Brain microvascular endothelial cell (primary cell): ENCODE measurements around the gene REEP1.
A peak's percentile ranks its signal among the peaks of the same experiment; 100 is the strongest.

Source experiments
- DNase-seq: peaks from one replicate; pipeline ENCODE4 v3.0.0-alpha.2; 2020
- H3K27ac ChIP-seq: fragments of 250-450 bp; sonication (Bioruptor Pico); 2 replicates; pipeline ENCODE4 v1.5.1; 2020; ENCODE audit warnings: mild to moderate bottlenecking, moderate library complexity
- H3K27me3 ChIP-seq: fragments of 250-450 bp; sonication (Bioruptor Pico); replicated peaks from 2 replicates; pipeline ENCODE4 v1.5.1; 2020; ENCODE audit warnings: mild to moderate bottlenecking
- H3K36me3 ChIP-seq: fragments of 250-450 bp; sonication (Bioruptor Pico); replicated peaks from 2 replicates; pipeline ENCODE4 v1.5.1; 2020; ENCODE audit warnings: mild to moderate bottlenecking
- H3K4me3 ChIP-seq: 2 replicates; pipeline ENCODE4 v1.5.1; 2011; ENCODE audit warnings: low read depth, mild to moderate bottlenecking, control low read depth, low read length, moderate library complexity
- in situ Hi-C: cut with HindIII; loops from 2 replicates; pipeline ENCODE4 v1.10.0; 2017; ENCODE audit warnings: low sequenced_read_pairs, low pct_ligation_motif_present
- TF ChIP-seq, protein P1 (sequence below): IDR thresholded peaks from 2 replicates; pipeline ENCODE4 v1.5.1; 2011; ENCODE audit warnings: low read depth, mild to moderate bottlenecking, moderate library complexity, low read length, control low read depth, inconsistent platforms; ENCODE audit errors: missing control alignments

Gene REEP1

DNA sequence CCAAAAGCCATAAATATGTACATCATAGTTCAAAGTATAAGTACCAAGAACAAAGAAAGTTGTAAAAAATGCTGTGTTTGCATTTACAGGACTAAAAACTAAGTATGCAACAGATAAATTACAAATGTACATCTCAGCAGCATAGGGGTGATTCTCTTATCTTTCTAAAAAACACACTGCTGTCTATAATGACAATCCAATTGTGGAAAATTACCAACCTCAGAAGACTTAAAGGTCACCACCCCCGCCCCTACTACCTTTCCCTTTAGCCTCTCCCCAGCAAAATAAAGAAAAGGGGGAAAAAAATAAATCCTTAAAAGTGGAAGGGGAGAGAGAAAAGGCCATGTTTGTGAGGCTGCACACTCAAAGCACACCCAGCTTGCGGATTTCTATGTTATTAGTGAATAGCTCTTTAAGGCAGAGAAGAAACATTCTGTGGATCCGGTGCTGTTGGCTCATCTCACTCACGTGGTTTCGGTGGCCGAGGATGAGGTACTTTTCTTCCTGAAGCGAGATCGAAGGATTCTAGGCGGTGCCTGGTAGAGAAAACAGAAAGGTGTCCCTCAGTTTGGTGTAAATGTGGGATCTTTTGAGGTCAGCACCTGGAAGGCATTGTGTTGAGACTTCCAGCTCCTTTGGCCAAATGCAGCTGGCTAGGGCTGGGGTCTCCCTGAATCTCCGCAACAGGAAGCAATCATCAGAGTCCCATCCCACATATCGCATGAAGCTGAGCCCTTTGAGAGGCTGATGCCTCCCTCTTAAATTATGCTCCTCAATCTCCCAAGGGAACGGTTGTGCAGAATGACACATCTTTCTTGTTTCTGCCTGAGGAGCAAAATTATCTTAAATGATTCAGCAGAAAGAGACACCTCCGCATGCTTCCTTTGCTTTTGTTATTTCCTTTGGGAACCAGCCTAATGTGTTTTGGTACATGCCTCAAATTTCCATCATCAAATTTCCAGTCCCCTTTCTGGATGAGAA, 120.6 kb downstream of the REEP1 start:
- TF ChIP-seq, protein P1, sequence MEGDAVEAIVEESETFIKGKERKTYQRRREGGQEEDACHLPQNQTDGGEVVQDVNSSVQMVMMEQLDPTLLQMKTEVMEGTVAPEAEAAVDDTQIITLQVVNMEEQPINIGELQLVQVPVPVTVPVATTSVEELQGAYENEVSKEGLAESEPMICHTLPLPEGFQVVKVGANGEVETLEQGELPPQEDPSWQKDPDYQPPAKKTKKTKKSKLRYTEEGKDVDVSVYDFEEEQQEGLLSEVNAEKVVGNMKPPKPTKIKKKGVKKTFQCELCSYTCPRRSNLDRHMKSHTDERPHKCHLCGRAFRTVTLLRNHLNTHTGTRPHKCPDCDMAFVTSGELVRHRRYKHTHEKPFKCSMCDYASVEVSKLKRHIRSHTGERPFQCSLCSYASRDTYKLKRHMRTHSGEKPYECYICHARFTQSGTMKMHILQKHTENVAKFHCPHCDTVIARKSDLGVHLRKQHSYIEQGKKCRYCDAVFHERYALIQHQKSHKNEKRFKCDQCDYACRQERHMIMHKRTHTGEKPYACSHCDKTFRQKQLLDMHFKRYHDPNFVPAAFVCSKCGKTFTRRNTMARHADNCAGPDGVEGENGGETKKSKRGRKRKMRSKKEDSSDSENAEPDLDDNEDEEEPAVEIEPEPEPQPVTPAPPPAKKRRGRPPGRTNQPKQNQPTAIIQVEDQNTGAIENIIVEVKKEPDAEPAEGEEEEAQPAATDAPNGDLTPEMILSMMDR: no peak
- H3K4me3 ChIP-seq: no peak overlapping the region
- no peak overlapping the region for H3K27ac ChIP-seq
- DNase-seq: peak; percentile 51
- peaks cover 4% of the 10 kb centered on the region for H3K36me3 ChIP-seq
- H3K27me3 ChIP-seq: no peaks in the 10 kb centered on the region
- in situ Hi-C loops: no loop called here

DNA sequence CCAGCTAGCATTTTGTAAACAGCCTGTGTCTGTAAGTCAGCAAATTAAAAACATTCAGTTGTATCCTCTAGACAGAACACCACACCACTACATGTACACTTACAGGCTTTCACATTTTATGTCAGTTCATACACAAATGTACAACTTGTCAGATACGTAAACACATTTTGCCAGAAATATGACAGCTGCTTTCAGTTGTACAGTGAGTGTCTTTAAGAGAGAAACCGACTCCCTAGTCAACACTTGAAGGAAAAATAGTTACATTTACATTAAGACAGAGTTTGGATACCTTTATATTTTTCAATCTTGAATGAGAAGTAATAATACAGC, 123.0 kb downstream of the REEP1 start:
- in situ Hi-C loops: no loop called here
- no peak for DNase-seq
- Histone ChIP-seq H3K36me3 (peaks cover 15% of the 10 kb centered on the region), H3K27ac (no peak overlapping the region), H3K4me3 (no peak overlapping the region), H3K27me3 (no peaks in the 10 kb centered on the region)
- TF ChIP-seq, protein P1: no peak

DNA sequence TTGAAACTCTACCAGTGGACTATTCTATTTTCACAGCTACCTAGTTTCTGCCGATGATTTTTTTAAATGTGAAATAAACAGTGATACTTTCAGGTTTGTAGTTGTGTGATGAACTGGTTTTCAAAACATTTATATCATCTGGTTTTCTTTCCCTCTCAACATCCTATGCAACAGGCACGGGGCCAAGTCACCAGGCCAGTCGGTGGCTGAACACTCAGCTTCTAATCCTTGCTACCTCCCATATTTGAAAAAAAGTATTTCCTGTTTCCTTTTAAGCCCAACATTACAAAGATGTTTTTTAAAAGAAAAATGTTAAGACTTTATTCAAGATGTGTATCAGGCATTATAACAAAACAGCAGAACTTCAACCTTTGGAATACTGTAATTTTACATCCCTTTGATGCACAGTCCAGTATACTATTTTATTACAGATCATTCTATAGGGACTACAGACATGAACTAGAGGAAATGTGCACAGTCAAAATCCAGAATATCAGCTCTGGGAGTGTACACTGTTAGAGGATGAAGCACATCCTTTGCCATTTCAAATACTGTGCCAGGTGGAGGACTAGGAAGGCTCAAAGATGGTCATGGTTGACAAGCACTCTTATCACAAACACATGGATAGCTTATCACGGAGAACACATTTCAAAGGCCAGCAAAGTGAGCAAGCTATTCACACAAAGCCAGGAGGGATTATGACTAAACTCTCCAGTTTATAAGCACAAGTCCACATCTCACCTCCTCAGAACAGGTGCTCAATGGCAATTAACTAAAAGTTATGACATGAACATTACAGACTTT, 123.5 kb downstream of the REEP1 start:
- H3K36me3 ChIP-seq: peaks cover 18% of the 10 kb centered on the region
- H3K27me3 ChIP-seq: no peaks in the 10 kb centered on the region
- DNase-seq: no peak
- no peak overlapping the region for H3K27ac ChIP-seq
- no peak overlapping the region for H3K4me3 ChIP-seq
- TF ChIP-seq, protein P1: no peak
- in situ Hi-C loops: no loop called here

DNA sequence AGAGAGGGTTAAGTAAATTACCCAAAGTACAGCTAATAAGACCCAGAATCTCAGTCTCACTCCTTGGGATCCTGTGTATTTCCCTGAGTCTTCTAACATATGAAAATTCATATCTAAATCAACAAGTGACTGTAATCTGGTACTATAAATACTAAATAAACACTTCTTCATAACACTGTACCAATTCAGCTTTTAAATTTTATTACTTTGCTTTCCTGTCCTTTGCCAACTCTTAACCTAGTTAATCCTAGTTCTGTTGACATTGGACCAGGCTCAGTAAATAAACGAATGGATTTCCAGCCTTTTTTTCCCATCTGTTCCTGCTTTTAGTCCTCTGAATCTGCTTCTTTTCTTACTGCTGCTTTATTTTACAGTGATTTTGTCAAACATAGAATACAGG, 124.4 kb downstream of the REEP1 start:
- Histone ChIP-seq H3K27ac (no peak overlapping the region), H3K4me3 (no peak overlapping the region), H3K27me3 (no peaks in the 10 kb centered on the region), H3K36me3 (peaks cover 24% of the 10 kb centered on the region)
- in situ Hi-C loops: no loop called here
- no peak for DNase-seq
- TF ChIP-seq, protein P1: no peak

DNA sequence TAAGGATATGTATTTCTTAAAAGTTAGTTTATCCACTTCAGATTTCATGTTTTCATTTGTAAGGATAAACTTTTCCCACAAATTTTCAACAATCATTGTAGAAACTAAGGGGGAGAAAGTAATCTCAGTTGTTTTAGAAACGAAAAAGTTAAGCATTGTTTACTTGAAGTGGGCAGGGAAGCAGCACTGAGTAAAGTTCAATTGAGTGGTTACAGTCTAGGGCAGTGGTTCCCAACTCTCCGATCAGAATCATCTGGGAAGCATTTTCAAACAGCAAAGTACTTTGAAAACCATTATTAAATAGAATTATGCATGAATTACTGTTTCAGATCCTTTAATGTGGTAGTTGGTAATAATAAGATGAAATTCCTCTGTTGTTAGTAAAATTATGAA, 125.6 kb downstream of the REEP1 start:
- TF ChIP-seq, protein P1: no peak
- Histone ChIP-seq H3K27me3 (no peaks in the 10 kb centered on the region), H3K27ac (no peak overlapping the region), H3K4me3 (no peak overlapping the region), H3K36me3 (peaks cover 34% of the 10 kb centered on the region)
- DNase-seq: no peak
- in situ Hi-C loops: no loop called here
